Subcutaneous adipose tissue (tissue), 4 donors: ENCODE data around the gene METTL16. TPM values are rescaled to one million over a fixed set of nuclear protein-coding genes. Genes with fewer than 3 reads are reported as not detected.

ENCODE experiments used
- CTCF ChIP-seq: fragments of 450-650 bp; IDR thresholded peaks from one replicate; pipeline ENCODE4 v1.5.1; 2016; ENCODE audit warnings: low read depth, mild to moderate bottlenecking, control low read depth, antibody characterized with exemption, moderate library complexity
- total RNA-seq, 4 donors: library from RNA; depleted of rRNA; stranded (reverse); fragments of >200 nt; gene quantifications; one replicate each; pipeline ENCODE4 v1.1.0, GENCODE V29; 2016

METTL16 gene
- total RNA-seq, 4 donors from 2014 or later = 12.6 to 80.5 (median 25.3) TPM

GRCh38 chr17:2390199-2390836 is 121.4 kb downstream of the METTL16 start:
- no peak for TF ChIP-seq CTCF

- TF ChIP-seq CTCF = no peak
Observed at GRCh38 chr17:2388683-2389055, 123.0 kb downstream of the METTL16 start.

GRCh38 chr17:2388020-2388682 is 123.5 kb downstream of the METTL16 start:
- no peak for TF ChIP-seq CTCF

GRCh38 chr17:2387086-2388019 is 124.3 kb downstream of the METTL16 start:
- TF ChIP-seq CTCF = no peak

- TF ChIP-seq CTCF = no peak
Observed at GRCh38 chr17:2386400-2387085, 125.1 kb downstream of the METTL16 start.

GRCh38 chr17:2385240-2386210 is 126.2 kb downstream of the METTL16 start:
- TF ChIP-seq CTCF = no peak
